ENCODE data around the gene NAXE. TPM values are rescaled to one million over a fixed set of nuclear protein-coding genes. Genes with fewer than 3 reads are reported as not detected.

Gene NAXE
- total RNA-seq, 1 donor from 2014 or later = 32.8 TPM

- no peak overlapping the region for H2AFZ ChIP-seq (replicated peaks)
- no peak for DNase-seq (ENCODE audit: low spot score)
- no peak overlapping the region for H3K4me2 ChIP-seq
- H3K4me1 Mint-ChIP-seq = no peaks in the 10 kb centered on the region
- no peaks in the 10 kb centered on the region for H3K9me3 ChIP-seq (ENCODE audit: low read depth)
- H3K9ac ChIP-seq = no peak overlapping the region
- no peaks in the 10 kb centered on the region for H3K9me3 Mint-ChIP-seq
- no peak overlapping the region for H3K27ac Mint-ChIP-seq
- no peaks in the 10 kb centered on the region for H3F3A ChIP-seq (ENCODE audit: low read depth)
- H3K4me3 Mint-ChIP-seq = no peak overlapping the region
- no peaks in the 10 kb centered on the region for H3K79me2 ChIP-seq (ENCODE audit: low read depth)
- TF ChIP-seq EZH2 (IDR thresholded peaks at IDR 0.05) (no peak), CTCF (IDR thresholded peaks at IDR 0.05) (no peak), EZH2phosphoT487 (IDR thresholded peaks at IDR 0.05) (no peak)
- H3K27me3 ChIP-seq = no peaks in the 10 kb centered on the region
- H3K27me3 Mint-ChIP-seq (ENCODE audit: insufficient read depth, low read depth) = peaks cover 4% of the 10 kb centered on the region
- no peak overlapping the region for H3K4me3 ChIP-seq
- H4K20me1 ChIP-seq (ENCODE audit: low read depth) = no peaks in the 10 kb centered on the region
- H3K4me1 ChIP-seq = no peaks in the 10 kb centered on the region
- no peaks in the 10 kb centered on the region for H3K36me3 ChIP-seq
- no peak overlapping the region for H3K27ac ChIP-seq
- peaks cover 23% of the 10 kb centered on the region for H3K36me3 Mint-ChIP-seq
These were observed 30.9 kb upstream of the NAXE start for GRCh38 chr1:156560585-156561163.

- peaks cover 9% of the 10 kb centered on the region for H3K79me2 ChIP-seq (ENCODE audit: low read depth)
- Mint-ChIP-seq H3K4me3 (no peak overlapping the region), H3K27ac (no peak overlapping the region), H3K36me3 (peaks cover 25% of the 10 kb centered on the region), H3K27me3 (ENCODE audit: insufficient read depth, low read depth) (peaks cover 2% of the 10 kb centered on the region), H3K9me3 (no peaks in the 10 kb centered on the region), H3K4me1 (no peaks in the 10 kb centered on the region)
- no peaks in the 10 kb centered on the region for H3K9me3 ChIP-seq (ENCODE audit: low read depth)
- TF ChIP-seq CTCF (IDR thresholded peaks at IDR 0.05) (no peak), EZH2 (IDR thresholded peaks at IDR 0.05) (no peak), EZH2phosphoT487 (IDR thresholded peaks at IDR 0.05) (no peak)
- no peaks in the 10 kb centered on the region for H3K27me3 ChIP-seq
- H3K36me3 ChIP-seq = no peaks in the 10 kb centered on the region
- DNase-seq (ENCODE audit: low spot score) = no peak
- H3K4me1 ChIP-seq = no peaks in the 10 kb centered on the region
- no peaks in the 10 kb centered on the region for H3F3A ChIP-seq (ENCODE audit: low read depth)
- no peak overlapping the region for H3K9ac ChIP-seq
- no peak overlapping the region for H3K27ac ChIP-seq
- no peak overlapping the region for H3K4me2 ChIP-seq
- no peaks in the 10 kb centered on the region for H4K20me1 ChIP-seq (ENCODE audit: low read depth)
- H2AFZ ChIP-seq (replicated peaks) = no peak overlapping the region
- no peak overlapping the region for H3K4me3 ChIP-seq
These were observed 26.1 kb upstream of the NAXE start for GRCh38 chr1:156565519-156565918.

- peaks cover 4% of the 10 kb centered on the region for H3K4me1 ChIP-seq
- no peaks in the 10 kb centered on the region for H3K36me3 ChIP-seq
- peaks cover 8% of the 10 kb centered on the region for H3K4me1 Mint-ChIP-seq
- H4K20me1 ChIP-seq (ENCODE audit: low read depth) = no peaks in the 10 kb centered on the region
- TF ChIP-seq EZH2phosphoT487 (IDR thresholded peaks at IDR 0.05) = no peak
- TF ChIP-seq EZH2 (IDR thresholded peaks at IDR 0.05) = no peak
- no peak for TF ChIP-seq CTCF (IDR thresholded peaks at IDR 0.05)
- H3K4me3 ChIP-seq = no peak overlapping the region
- no peaks in the 10 kb centered on the region for H3K9me3 ChIP-seq (ENCODE audit: low read depth)
- no peak overlapping the region for H2AFZ ChIP-seq (replicated peaks)
- H3K27ac ChIP-seq = no peak overlapping the region
- H3K9ac ChIP-seq = no peak overlapping the region
- peaks cover 2% of the 10 kb centered on the region for H3K27me3 Mint-ChIP-seq (ENCODE audit: insufficient read depth, low read depth)
- H3K9me3 Mint-ChIP-seq = no peaks in the 10 kb centered on the region
- no peak overlapping the region for H3K4me2 ChIP-seq
- DNase-seq (ENCODE audit: low spot score) = no peak
- peaks cover 18% of the 10 kb centered on the region for H3K79me2 ChIP-seq (ENCODE audit: low read depth)
- H3F3A ChIP-seq (ENCODE audit: low read depth) = no peaks in the 10 kb centered on the region
- H3K27ac Mint-ChIP-seq = no peak overlapping the region
- H3K4me3 Mint-ChIP-seq = no peak overlapping the region
- H3K36me3 Mint-ChIP-seq = peaks cover 25% of the 10 kb centered on the region
- H3K27me3 ChIP-seq = no peaks in the 10 kb centered on the region
These were observed 25.1 kb upstream of the NAXE start for GRCh38 chr1:156566436-156566835.

Measured in neural progenitor cell (in vitro differentiated cells).